ENCODE data around the gene STAG2.
"Not testable (repeated sequence)": the region's sequence is repeated elsewhere in the genome, so short reads cannot be mapped to it uniquely, and the experiment has no call there.

The STAG2 gene

DNA sequence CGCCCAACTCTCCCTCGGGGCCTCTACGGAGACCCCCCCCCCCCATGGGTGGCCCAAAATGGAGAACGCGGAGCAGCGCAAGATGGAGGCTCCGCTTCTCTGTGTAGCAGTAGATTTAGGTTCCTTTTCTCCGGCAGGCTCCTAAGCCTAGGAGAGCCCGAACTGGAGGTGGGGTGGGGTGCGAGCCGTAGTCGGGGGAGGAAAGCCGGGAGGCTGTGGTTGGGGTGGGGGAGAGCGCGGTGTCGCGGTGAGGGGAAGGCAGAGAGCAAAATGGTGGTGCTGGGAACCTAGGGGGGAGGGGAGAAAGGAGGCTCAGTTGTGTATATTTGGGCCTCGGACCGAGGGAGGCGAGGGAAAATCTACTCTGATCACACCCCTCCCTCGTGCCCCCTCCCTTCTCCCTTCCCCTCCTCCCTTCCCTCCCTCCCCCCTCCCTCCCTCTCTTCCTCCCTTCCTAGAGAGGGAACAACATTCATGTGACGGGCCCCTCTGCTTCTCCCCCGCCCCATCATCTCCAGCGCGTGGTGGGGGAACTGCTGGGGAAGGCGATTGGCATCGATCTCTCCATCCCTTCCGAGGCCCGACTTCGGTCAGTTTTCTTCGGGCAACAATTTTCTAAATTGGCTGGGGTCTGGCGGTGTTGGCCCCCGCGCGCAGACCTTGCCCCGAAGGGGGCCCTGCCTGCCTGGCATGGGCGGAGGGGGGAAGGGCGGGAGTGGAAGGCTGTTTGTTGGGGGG is at the start of gene STAG2:
TSS of gene STAG2 (plus strand) at position 439 of the 738 bp plus-strand sequence. CDS start 60,922 bp downstream, outside the sequence.
- peak; percentile 90 for DNase-seq

DNA sequence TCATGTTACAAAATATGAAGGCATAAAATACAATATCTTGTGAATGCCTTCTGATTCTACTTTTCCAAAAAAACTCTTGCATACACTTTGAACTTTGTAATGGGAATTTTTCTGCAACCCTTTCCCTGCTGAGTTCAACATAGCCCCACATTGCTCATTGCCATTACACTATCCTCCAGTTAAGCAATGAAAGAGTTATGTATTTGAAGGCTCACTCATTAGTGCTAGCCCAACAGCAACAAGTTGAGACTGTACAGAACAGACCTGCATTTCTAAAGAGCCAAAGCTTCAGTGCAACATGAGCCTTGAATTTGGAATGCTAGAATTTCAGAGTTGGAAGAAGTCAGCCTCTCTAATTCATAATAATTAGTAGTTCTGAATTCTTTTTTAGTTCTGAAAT is 44.4 kb upstream of the STAG2 start:
- DNase-seq: no peak

DNA sequence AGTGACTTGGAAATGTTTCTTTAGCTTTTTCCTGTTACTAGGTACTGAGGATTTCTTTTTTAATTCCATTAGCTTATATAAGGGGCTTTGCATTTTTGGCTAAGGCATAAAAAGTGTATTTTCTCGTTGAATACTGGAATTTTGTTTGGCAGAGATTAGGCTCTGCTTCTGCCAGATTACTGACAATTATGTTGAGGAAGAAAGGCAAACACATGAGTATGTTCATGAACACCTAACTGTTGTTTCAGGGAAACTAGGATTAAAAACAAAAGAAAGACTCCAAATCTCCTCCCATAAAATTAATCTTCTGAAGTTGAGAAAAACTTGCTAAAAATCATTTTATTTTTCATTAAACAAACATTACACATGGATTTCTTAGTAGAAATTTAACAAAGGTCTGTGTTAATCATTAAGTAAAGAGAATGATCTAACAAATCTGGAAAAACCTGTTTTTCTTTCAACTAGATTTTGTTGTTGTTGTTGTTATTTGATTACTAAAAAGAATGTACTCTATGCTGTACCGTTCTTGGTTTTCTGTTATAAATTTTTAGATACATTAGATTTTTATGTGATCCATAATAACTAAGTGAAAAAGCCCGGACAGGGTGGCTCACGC is 43.3 kb upstream of the STAG2 start:
- DNase-seq: no peak

DNA sequence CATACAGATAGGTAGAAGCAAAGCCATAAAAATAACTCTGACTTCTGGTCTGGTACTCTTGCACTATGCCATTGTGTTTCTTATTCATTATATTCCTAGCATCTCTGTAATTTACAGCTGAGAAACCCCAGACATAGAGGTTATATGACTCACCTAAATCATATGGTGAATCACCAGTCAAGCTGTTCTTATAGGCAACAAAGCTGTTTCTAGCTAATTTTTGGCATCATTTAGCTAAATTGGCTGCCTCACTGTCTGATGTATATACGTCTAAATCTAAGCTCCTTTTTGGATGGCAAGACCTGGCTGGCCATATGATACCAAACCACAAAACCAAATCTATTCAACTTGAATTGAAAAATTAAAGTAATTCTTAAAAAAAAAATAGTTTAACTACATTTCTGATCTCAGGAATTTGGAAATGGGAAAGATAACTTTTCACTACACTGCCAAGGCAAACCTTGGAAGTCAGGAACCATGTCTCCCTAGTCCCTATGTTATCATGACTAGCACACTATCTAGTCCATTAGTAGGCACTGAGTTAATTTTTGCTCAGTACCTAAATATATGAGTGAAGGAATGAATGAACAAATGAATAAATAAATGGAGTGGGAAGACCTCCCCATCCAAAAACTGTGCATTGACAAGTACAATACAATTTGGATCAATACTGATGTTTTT is 41.3 kb upstream of the STAG2 start:
- peak; percentile 94 for DNase-seq

DNA sequence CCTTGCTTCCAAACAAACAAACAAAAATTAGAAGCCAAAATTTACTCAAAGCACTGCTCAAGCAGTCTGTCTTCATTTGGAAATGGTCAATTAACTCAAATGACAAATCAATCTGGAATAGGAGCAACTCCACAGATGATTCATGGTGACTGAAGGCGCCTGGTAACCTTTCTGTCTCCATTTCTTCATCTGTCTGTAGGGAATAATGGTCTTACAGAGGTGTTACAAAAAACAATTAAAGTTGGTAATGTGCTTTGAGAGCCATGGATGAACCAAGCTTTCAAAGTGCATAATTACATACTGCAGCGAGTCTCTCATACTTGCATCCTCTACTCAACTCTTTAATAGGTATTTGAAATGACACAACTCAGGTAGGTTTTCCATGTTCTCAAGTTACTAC is 38.3 kb upstream of the STAG2 start:
- no peak for DNase-seq

DNA sequence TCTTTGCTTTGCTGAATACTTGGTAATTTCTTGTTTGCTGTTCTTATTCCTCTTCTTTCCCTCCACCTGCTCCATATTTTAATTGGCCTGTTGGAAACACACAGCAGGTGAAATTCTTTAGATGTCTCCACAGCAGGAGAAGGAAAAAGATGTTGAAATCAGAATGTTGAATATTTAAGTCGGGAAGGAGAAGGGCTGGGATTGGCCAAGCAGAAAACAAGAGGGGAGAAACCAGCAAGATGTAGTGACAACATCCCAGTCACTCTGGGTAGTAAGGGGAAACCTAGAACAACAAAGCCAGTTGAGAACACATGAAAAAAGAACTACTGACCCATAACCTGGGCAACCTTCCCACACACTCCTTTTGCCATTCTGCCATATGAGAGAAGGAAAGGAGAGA is 37.3 kb upstream of the STAG2 start:
- peak; percentile 2 for DNase-seq

DNA sequence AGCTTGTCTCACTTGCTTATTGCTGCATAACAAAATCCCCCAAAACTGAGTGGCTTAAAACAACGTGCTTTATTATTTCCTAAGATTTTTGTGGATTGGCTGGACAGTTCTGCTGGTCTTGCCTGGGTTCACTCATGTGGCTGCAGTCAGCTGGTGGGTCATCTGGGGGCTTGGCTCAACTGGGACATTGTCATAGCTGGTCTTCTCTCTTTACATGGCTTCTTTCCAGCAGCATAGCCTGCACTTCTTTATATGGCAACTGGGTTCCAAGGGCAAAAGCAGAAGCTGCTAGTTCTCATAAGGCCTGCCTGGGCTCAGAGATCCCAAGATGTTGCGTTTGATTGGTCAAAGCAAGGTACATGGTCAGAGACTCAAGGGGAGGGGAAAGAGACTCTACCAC is 33.7 kb upstream of the STAG2 start:
- DNase-seq: no peak

DNA sequence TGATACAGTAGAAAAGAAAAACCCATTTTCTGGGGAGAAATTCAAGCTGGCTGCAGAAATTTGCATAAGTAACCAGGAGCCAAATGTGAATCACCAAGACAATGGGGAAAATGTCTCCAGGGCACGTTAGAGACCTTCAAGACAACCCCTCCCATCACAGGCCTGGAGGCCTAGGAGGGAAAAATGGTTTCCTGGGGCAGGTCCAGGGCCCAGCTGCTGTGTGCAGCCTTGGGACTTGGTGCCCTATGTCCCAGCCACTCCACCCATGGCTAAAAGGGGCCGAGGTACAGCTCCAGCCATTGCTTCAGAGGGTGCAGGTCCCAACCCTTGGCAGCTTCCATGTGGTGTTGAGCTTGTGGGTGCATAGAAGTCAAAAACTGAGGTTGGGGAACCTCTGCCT is 29.5 kb upstream of the STAG2 start:
- DNase-seq: not testable (repeated sequence)

DNA sequence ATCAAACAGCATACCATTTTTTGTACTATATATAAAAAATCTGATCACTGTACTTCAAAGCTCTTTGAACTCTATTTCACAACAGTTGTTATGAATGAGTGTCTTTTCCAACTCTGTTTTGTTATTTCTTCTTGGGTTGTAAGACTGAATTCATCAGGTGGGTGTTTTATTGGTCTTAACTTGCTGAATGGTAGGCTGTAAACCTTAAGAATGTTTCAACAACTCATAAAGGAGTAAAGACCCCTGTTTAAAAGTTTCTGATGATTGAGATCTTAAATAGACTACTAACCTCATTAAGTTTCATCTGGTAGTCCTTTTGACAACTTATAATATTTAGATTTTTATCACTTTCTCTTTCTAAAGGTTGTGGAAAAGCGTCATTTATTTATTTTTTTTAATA is 18.4 kb upstream of the STAG2 start:
- no peak for DNase-seq

DNA sequence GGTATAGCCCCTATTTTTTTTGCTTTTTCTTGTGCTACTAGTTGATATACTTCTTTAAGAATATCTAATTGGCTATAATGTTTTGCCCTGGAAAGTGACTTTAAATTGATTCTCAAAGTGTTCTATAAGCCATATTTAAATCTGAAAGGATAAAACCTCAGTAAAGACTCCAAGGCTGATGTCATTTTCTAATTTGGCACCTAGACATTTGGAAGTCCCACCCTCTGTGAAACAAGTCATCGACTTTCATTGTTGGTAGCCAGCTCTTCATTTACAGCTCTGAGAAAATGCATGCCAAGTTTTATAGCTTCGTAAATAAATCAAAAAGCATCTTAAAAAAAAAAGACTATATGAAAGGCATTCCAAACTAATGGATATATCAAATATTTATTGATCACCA is 18.0 kb upstream of the STAG2 start:
- DNase-seq: no peak

DNA sequence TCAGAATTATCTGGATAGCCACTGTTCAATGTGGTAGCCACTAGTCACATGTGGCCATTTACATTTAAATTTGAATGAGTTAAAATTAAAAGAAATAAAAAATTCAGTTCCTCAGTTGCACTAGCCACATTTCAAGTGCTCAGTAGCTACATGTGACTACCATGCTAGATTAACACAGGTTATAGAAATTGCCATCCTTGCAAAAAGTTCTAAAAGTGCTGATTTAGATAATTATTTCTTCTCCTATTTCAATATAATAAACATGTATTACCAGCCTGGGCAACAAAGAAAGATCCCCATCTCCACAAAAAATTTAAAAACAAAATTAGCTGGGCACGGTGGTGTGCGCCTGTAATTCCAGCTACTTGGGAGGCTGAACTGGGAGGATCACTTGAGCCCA is 11.7 kb upstream of the STAG2 start:
- no peak for DNase-seq

DNA sequence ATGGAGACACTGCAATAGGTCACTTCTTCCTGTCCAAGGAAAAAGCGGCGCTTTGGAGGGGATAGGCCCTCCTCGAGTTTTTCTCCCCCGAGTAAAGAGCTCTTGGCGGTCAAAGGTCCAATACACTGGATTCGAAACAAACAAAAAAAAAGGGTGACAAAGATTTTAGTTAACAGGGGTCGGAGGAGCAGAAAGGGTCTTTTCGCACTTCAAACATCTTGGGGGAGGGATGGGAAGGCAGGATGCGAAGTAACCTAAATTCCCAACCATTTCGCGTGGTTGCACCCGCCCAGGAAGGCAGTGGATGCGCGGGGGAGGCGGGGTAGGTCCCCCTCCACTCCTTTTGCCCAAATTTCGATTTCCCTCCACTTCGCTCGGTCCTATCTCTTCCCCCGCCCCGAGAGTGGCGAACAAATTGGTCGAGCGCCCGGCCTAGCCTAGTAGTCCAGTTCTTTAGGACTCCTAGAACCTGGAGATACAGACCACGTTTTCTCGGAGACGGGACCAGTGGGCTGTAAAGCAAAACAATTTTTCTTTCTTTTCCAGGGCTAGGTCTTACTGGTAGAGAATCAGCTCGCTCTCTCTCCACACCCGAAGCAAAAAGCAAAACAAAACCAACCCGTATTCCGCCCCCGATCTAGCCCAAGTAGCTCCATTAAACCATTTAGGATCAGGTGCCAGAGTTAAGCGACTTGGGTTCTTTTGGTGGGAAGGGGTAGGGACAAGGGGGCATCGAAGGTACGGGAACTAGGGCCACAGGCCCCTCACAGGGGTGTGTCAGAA is 2.0 kb upstream of the STAG2 start:
- DNase-seq: peak; percentile 16

DNA sequence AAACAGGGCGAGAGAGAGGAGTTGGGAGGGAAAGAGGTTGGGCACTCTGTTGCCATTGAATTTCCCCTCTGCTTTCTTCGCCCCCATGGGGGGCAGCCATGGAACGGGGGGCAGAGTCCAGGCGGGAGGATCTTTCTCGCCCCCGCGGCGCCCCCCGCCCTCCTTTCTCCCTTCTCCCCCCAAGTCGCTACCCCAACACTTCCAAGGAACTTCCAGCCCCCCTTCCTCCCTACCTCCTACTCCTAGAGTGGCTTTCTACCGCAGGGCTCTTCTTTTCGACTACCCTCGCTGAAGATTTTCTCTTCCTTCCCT is 594 bp upstream of the STAG2 start:
- DNase-seq: no peak

DNA sequence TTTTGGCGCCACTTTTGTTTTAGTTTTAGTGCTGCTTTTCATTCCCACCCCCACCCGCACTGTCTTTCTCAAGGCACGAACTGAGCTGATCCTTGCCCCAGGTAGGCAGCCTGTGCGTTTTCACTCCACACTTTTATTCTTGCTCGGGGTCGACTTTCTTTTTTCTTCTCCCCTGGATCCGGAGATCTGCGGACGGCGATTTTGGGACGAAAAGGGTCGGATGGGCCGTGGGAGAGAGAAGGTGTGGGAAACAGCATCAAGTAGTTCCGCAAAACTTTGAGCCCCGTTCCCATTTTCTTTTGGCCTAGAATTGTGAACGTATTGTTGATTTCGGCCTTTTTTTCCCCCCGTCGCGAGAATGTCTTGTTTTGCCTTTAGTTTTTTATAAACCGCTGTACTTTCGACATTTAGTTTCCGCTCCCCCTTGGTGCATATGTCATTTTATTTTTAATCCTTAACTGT is 531 bp downstream of the STAG2 start:
- DNase-seq: no peak

DNA sequence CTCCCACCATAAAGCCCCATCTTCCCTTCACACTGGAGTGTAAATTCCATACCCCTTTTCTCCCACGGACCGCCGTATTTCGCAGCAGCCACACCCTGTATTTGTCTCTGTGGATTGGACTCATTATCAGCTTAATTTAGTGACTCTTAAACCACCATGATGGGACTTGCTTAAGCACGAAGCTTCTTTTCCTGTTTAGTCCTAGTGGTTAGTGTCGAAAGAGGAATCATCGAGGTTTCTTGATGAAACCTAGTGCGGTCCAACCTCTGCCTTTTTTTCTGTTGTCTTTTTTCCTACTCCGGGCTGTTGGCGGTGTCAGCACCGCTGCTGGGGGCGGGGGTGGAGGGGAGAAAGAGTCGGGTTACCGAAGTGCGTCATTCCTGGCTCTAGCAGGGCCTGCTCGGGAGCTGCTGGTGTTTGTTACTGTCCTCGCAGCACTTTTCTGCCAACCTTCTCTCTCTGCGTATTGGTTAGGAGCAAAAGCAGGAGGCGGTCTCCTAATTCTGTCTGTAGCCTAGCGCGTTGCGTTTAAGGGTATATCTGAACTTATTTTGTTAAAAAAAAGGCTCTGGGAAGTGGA is 1.4 kb downstream of the STAG2 start:
- peak; percentile 95 for DNase-seq

DNA sequence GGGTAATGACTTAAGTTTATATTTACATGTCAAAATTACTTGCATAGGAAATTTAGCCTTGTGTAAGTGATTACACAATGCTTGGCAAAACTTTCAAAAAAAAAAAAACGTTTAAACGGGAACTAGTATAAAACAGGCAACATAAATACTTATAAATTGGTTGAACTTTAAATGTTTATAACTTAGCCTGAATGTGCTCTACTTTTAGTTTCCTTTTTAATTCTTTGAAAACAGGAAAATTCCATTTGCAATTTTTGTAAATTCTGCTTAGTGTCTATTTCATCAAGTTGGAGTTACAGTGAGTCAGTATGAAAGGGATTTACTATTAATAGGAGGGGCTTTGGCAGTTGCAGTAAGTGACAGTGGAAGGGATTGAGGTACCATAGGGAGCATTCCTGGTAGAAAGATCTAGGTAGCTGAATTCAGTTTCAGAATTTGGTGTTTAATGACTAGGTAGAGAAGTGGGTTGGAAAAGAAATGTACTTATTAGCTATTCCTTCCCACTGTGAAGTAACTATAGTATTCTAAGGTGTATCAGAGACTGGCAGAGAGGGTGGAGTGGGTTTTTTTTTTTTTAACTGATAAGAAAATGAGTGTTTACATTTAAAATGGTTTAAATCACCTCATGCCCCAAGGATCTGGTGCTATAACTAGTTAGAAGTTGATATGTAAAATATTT is 2.8 kb downstream of the STAG2 start:
- DNase-seq: peak; percentile 23

DNA sequence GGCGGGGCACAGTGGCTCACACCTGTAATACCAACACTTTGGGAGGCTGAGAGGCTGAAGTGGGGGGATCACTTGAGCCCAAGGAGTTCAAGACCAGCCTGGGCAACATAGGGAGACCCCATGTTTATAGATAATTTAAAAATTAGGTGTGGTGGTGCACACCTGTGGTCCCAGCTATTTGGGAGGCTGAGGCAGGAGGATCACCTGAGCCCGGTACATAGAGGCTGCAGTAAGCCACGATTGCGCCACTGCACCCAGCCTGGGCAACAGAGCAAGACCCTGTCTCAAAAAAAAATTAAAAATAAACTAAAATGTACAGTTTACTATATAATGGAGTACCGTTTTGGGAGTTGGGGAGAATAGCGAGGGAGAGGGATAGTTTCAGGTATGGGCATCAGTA is 4.2 kb downstream of the STAG2 start:
- DNase-seq: no peak

DNA sequence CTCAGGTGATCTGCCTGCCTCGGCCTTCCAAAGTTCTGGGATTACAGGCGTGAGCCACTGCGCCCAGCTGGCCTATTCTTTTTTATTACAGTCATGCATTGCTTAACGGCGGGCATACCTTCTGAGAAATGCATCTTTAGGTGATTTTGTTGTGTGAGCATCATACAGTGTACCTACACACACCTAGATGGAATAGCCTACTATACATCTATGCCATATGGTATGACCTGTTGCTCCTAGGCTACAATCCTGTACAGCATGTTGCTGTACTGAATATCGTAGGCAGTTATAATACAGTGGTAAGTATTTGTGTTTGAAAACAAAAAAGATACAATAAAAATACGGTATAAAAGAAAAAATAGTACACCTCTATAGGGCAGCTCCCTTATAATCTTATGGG is 6.0 kb downstream of the STAG2 start:
- DNase-seq: no peak

DNA sequence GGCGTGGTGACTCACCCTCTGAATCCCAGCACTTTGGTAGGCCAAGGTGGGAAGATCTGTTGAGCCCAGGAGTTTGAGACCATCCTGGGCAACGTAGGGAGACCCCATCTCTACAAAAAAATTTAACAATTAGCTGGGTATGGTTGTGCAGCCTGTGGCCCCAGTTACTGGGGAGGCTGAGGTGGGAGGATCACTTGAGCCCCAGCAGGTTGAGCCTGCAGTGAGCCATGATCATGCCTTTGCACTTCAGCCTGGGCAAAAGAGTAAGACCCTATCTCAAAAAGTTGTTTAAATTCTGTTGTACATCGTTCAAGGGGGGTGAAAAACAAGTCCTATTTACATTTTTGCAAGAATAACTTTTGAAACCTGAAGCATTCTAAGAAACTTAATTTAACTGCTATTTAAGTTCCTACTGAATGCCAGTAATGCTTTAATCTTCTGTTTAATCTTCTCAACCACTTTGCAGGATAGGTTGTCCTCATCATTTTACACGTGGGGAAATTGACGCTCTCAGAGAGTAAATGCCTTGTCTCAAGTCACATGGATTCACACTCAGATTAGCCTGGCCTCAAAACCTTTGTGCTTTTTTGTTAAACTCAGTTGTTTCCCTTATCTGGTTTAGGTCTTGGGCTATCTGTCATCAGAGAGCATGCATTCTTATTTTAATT is 7.0 kb downstream of the STAG2 start:
- no peak for DNase-seq

DNA sequence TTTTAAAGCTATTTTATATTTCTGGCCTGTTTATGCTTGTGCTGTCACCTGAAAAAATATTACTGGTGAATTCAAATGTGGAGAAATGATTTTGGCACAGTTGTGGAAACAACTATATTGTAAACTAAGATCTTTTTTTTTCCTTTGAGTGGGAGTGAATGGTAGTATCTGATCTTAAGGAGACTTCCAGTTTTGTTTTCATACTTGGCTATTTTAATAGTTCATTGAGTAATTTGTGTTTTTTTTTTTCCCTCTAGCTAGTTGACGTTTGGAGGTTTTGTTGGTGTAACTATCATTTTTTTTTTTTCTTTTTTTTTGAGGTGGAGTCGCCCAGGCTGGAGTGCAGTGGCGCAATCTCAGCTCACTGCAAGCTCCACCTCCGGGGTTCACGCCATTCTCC is 10.5 kb downstream of the STAG2 start:
- DNase-seq: no peak

DNA sequence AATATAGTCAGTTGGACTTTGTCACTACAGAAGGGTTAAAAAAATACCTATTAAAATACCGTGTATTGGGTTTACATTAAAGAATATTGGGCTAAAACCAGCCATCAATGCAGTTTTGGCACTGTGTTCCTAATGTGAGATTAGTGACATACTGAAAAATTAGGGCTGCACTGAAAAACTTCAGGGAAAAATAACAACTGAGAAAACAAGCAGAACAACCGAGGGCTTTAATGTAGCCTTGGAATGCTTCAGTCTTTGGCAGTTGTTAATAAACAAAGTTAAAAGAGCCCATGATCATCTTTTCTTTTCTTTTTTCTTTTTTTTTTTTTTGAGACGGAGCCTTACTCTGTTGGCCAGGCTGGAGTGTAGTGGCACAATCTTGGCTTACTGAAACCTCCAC is 12.4 kb downstream of the STAG2 start:
- DNase-seq: no peak

DNA sequence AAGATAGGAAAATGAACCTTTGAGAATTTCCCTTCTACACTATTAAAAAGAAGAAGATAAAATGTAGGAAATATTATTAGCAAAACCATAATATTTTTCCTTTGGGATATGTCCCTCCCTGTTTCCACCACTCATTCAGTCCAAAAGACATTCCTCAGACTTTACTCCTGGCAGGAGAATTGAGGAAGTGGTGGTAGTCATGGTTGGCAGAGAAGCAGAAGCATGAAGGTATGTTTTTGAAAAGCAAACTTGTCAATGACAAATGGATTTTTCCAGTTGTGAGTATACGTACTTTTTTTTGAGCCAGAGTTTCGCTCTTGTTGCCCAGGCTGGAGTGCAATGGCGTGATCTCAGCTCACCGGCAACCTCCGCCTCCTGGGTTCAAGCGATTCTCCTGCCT is 13.7 kb downstream of the STAG2 start:
- peak; percentile 68 for DNase-seq
